ENCODE data around the gene PPA1.
"Not testable (repeated sequence)": the region's sequence is repeated elsewhere in the genome, so short reads cannot be mapped to it uniquely, and the experiment has no call there.

The PPA1 gene

DNA sequence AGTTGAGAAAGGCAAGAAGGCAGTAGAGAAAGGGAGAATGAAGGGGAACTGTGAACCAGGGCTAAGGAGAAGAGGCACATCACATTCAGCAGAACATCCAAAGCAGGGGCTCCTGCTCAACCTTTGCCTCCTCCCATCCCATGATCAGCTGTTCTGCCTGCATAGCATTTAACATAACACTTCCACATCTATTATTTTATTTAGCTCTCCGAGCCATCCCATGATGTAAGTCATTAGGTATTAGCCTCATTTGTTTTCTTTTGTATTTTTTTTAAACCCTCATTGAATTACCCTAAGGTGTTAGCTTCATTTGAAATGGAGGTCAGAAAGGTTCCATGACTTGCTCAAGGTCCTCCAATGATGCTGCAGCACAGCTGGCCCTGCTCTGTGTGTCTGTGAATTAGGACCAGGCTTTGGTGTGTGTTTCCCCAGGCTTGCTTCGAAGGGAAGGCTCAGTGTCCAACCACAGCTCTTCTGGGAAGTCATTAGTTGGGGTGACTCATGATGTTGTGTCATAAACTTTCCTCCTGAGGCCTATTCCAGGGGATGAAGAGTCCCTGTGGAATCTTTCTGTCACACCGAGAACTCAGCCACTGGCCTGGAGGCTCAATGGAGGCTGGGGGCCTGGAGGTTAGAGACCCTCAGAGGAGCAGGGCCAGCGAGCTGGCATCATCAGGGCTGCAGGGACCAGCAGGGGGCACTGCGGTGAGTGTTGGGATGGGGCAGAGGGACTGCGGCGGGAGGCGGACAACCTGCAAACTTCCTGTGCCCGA is 34.1 kb upstream of the PPA1 start:
- DNase-seq (ENCODE audit: low read depth) = peak; percentile 92
- Histone ChIP-seq H3K36me3 (ENCODE audit: control insufficient read depth, insufficient read depth, low read length, severe bottlenecking) (no peaks in the 10 kb centered on the region), H3K4me3 (ENCODE audit: low read length) (no peak overlapping the region), H3K9me3 (ENCODE audit: control insufficient read depth, low read length) (no peaks in the 10 kb centered on the region), H3K9ac (ENCODE audit: low read length) (no peak overlapping the region), H3K4me1 (ENCODE audit: control insufficient read depth, insufficient read depth, low read length) (peaks cover 18% of the 10 kb centered on the region), H3K27me3 (replicated peaks; ENCODE audit: control insufficient read depth, insufficient read depth, low read length) (peaks cover 31% of the 10 kb centered on the region)

DNA sequence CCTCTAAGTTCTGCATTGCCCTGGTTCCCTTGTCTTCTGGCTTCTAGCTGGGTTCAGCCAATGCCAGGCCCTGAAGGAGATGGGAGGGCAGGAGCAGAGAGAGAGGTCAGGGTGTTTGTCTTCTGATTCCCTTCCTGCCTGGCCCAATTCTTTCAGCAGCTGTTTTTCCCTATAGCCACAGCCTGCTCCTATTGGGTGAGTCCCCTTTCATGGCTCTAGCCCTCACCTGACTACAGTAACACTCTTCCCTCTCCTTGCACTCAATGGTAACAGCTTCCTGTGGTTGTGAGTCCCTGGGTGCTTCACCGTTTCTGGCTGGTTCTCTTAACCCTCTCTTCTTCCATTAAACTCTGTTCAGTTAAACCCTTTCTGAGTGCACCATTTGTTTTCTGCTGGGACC is 33.5 kb upstream of the PPA1 start:
- Histone ChIP-seq H3K36me3 (ENCODE audit: control insufficient read depth, insufficient read depth, low read length, severe bottlenecking) (no peaks in the 10 kb centered on the region), H3K4me3 (ENCODE audit: low read length) (no peak overlapping the region), H3K4me1 (ENCODE audit: control insufficient read depth, insufficient read depth, low read length) (peaks cover 17% of the 10 kb centered on the region), H3K27me3 (replicated peaks; ENCODE audit: control insufficient read depth, insufficient read depth, low read length) (peaks cover 37% of the 10 kb centered on the region), H3K9me3 (ENCODE audit: control insufficient read depth, low read length) (no peaks in the 10 kb centered on the region), H3K9ac (ENCODE audit: low read length) (no peak overlapping the region)
- DNase-seq (ENCODE audit: low read depth) = no peak

- peaks cover 6% of the 10 kb centered on the region for H3K9me3 ChIP-seq (ENCODE audit: control insufficient read depth, low read length)
- H3K4me3 ChIP-seq (ENCODE audit: low read length) = no peak overlapping the region
Measured at GRCh38 chr10:70266056-70266455, 32.8 kb upstream of the PPA1 start.

GRCh38 chr10:70265032-70265689 is 31.9 kb upstream of the PPA1 start:
- Histone ChIP-seq H3K27me3 (replicated peaks; ENCODE audit: control insufficient read depth, insufficient read depth, low read length) (peaks cover 47% of the 10 kb centered on the region), H3K4me3 (ENCODE audit: low read length) (no peak overlapping the region), H3K9me3 (ENCODE audit: control insufficient read depth, low read length) (peaks cover 8% of the 10 kb centered on the region), H3K9ac (ENCODE audit: low read length) (no peak overlapping the region), H3K36me3 (ENCODE audit: control insufficient read depth, insufficient read depth, low read length, severe bottlenecking) (no peaks in the 10 kb centered on the region), H3K4me1 (ENCODE audit: control insufficient read depth, insufficient read depth, low read length) (peaks cover 17% of the 10 kb centered on the region)
- no peak for DNase-seq (ENCODE audit: low read depth)

More at GRCh38 chr10:70266056-70266455, 32.8 kb upstream of the PPA1 start:
- H3K27me3 ChIP-seq (replicated peaks; ENCODE audit: control insufficient read depth, insufficient read depth, low read length) = peaks cover 43% of the 10 kb centered on the region
- no peaks in the 10 kb centered on the region for H3K36me3 ChIP-seq (ENCODE audit: control insufficient read depth, insufficient read depth, low read length, severe bottlenecking)
- DNase-seq (ENCODE audit: low read depth) = no peak
- H3K9ac ChIP-seq (ENCODE audit: low read length) = no peak overlapping the region
- peaks cover 17% of the 10 kb centered on the region for H3K4me1 ChIP-seq (ENCODE audit: control insufficient read depth, insufficient read depth, low read length)

DNA sequence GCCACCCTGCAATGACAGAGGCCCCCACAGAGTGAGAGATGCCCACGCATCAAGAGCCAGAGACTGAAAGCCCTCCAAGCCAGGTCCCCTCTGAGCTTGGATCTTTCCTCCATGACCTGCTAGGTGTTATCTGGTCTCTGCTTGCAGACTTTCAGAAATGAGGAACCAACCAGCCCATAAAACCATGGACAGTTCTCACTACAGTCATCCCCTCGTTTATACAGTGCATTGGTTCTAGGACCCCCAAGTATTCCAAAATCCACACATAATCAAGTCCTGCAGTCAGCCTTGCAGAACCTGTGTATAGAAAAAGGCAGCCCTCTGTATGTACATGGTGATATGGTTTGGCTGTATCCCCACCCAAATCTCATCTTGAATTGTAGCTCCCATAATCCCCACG is 27.5 kb upstream of the PPA1 start:
- peaks cover 14% of the 10 kb centered on the region for H3K4me1 ChIP-seq (ENCODE audit: control insufficient read depth, insufficient read depth, low read length)
- H3K4me3 ChIP-seq (ENCODE audit: low read length) = no peak overlapping the region
- H3K9me3 ChIP-seq (ENCODE audit: control insufficient read depth, low read length) = peaks cover 8% of the 10 kb centered on the region
- H3K36me3 ChIP-seq (ENCODE audit: control insufficient read depth, insufficient read depth, low read length, severe bottlenecking) = no peaks in the 10 kb centered on the region
- DNase-seq (ENCODE audit: low read depth) = no peak
- no peak overlapping the region for H3K9ac ChIP-seq (ENCODE audit: low read length)
- H3K27me3 ChIP-seq (replicated peaks; ENCODE audit: control insufficient read depth, insufficient read depth, low read length) = peaks cover 62% of the 10 kb centered on the region

DNA sequence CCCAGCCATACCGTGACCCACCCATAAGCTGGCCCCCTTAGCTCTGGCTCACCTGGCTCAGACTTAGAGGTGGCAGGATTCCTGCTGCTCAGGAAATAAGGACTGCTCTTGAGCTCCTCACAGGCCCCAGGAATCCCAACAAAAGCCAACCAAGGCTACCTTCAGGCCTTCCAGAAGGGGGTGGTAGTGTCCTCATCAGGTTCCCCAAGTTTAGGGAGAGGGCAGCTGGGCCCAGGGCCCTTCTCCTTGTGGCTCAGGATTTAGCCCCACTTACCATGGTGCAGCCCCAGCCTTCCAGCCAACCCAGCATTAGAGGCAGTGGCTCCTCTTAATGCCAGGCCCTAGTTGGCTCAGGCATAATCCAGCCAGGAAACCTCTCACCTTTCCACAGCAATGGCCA is 27.0 kb upstream of the PPA1 start:
- DNase-seq (ENCODE audit: low read depth) = no peak
- H3K4me3 ChIP-seq (ENCODE audit: low read length) = no peak overlapping the region

GRCh38 chr10:70258216-70258615 is 25.0 kb upstream of the PPA1 start:
- Histone ChIP-seq H3K9ac (ENCODE audit: low read length) (no peak overlapping the region), H3K4me1 (ENCODE audit: control insufficient read depth, insufficient read depth, low read length) (peaks cover 14% of the 10 kb centered on the region), H3K27me3 (replicated peaks; ENCODE audit: control insufficient read depth, insufficient read depth, low read length) (peaks cover 65% of the 10 kb centered on the region), H3K36me3 (ENCODE audit: control insufficient read depth, insufficient read depth, low read length, severe bottlenecking) (no peaks in the 10 kb centered on the region), H3K9me3 (ENCODE audit: control insufficient read depth, low read length) (peaks cover 8% of the 10 kb centered on the region), H3K4me3 (ENCODE audit: low read length) (no peak overlapping the region)
- DNase-seq (ENCODE audit: low read depth) = no peak

More for the DNA sequence above, 27.0 kb upstream of the PPA1 start:
- Histone ChIP-seq H3K27me3 (replicated peaks; ENCODE audit: control insufficient read depth, insufficient read depth, low read length) (peaks cover 62% of the 10 kb centered on the region), H3K36me3 (ENCODE audit: control insufficient read depth, insufficient read depth, low read length, severe bottlenecking) (no peaks in the 10 kb centered on the region), H3K4me1 (ENCODE audit: control insufficient read depth, insufficient read depth, low read length) (peaks cover 14% of the 10 kb centered on the region), H3K9ac (ENCODE audit: low read length) (no peak overlapping the region), H3K9me3 (ENCODE audit: control insufficient read depth, low read length) (peaks cover 8% of the 10 kb centered on the region)

- H3K4me3 ChIP-seq (ENCODE audit: low read length); DNase-seq (ENCODE audit: low read depth); H3K36me3 ChIP-seq (ENCODE audit: control insufficient read depth, insufficient read depth, low read length, severe bottlenecking); H3K9ac ChIP-seq (ENCODE audit: low read length): not testable (repeated sequence)
- H3K4me1 ChIP-seq (ENCODE audit: control insufficient read depth, insufficient read depth, low read length) = peaks cover 14% of the 10 kb centered on the region
- peaks cover 68% of the 10 kb centered on the region for H3K27me3 ChIP-seq (replicated peaks; ENCODE audit: control insufficient read depth, insufficient read depth, low read length)
- peaks cover 12% of the 10 kb centered on the region for H3K9me3 ChIP-seq (ENCODE audit: control insufficient read depth, low read length)
Measured at GRCh38 chr10:70257816-70258215, 24.6 kb upstream of the PPA1 start.

DNA sequence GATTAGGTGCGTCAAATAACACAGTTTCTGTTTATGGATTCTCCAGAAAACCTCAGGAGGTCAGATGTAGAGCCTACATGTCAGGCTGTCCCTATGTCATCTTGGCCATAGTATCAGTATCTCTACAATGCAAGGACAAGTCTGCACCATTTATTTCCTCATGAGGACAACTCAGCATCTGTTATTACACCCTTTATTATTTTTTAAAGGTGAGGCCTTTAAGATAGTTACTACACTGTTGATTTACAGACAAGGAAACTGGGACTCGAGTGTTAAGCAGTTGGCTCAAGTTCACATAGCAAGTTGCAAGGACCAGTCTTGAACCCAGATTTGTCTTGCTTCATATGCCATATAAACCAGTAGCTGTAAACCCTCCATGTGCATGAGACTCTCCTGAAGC is 23.2 kb upstream of the PPA1 start:
- no peak overlapping the region for H3K4me3 ChIP-seq (ENCODE audit: low read length)
- H3K9me3 ChIP-seq (ENCODE audit: control insufficient read depth, low read length) = peaks cover 23% of the 10 kb centered on the region
- DNase-seq (ENCODE audit: low read depth) = no peak
- H3K9ac ChIP-seq (ENCODE audit: low read length) = no peak overlapping the region
- no peaks in the 10 kb centered on the region for H3K36me3 ChIP-seq (ENCODE audit: control insufficient read depth, insufficient read depth, low read length, severe bottlenecking)
- H3K4me1 ChIP-seq (ENCODE audit: control insufficient read depth, insufficient read depth, low read length) = peaks cover 14% of the 10 kb centered on the region
- H3K27me3 ChIP-seq (replicated peaks; ENCODE audit: control insufficient read depth, insufficient read depth, low read length) = peaks cover 57% of the 10 kb centered on the region

GRCh38 chr10:70255329-70256299 is 22.4 kb upstream of the PPA1 start:
- Histone ChIP-seq H3K36me3 (ENCODE audit: control insufficient read depth, insufficient read depth, low read length, severe bottlenecking) (no peaks in the 10 kb centered on the region), H3K4me1 (ENCODE audit: control insufficient read depth, insufficient read depth, low read length) (peaks cover 14% of the 10 kb centered on the region), H3K4me3 (ENCODE audit: low read length) (no peak overlapping the region), H3K9ac (ENCODE audit: low read length) (no peak overlapping the region), H3K27me3 (replicated peaks; ENCODE audit: control insufficient read depth, insufficient read depth, low read length) (peaks cover 55% of the 10 kb centered on the region), H3K9me3 (ENCODE audit: control insufficient read depth, low read length) (peaks cover 19% of the 10 kb centered on the region)
- DNase-seq (ENCODE audit: low read depth) = peak; percentile 5

Data from adipocyte (in vitro differentiated cells).